ENCODE measurements around the gene SETD2.

DNA sequence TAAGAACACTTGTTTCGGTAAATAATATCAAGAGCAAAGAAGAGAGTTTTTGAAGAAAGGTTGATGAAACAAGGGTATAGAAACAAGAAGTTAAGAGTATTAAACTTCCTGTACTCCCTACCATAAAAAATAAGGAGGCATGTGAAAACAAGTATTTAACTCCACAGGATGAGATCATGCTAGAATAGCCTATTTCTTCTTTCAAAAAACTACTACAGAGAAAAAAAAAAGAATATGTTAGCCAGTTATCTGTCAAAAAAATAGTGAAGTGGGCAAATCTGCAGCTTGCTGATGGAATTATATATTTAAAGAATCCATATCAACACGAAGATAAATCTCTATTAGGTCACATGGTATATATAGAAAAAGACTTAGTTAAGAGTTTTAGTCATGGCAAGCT lies 33.4 kb downstream of the SETD2 start:
- TF ChIP-seq, protein P1, sequence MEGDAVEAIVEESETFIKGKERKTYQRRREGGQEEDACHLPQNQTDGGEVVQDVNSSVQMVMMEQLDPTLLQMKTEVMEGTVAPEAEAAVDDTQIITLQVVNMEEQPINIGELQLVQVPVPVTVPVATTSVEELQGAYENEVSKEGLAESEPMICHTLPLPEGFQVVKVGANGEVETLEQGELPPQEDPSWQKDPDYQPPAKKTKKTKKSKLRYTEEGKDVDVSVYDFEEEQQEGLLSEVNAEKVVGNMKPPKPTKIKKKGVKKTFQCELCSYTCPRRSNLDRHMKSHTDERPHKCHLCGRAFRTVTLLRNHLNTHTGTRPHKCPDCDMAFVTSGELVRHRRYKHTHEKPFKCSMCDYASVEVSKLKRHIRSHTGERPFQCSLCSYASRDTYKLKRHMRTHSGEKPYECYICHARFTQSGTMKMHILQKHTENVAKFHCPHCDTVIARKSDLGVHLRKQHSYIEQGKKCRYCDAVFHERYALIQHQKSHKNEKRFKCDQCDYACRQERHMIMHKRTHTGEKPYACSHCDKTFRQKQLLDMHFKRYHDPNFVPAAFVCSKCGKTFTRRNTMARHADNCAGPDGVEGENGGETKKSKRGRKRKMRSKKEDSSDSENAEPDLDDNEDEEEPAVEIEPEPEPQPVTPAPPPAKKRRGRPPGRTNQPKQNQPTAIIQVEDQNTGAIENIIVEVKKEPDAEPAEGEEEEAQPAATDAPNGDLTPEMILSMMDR (IDR thresholded peaks at IDR 0.05 in 8 of 11, conservative IDR thresholded peaks at IDR 0.05 in 3 of 11): no peak
- no peak for TF ChIP-seq POLR2AphosphoS5 (IDR thresholded peaks at IDR 0.05)
